A549 (cell line): ENCODE results near the gene RAD9A. TPM values are rescaled to one million over a fixed set of nuclear protein-coding genes. Genes with fewer than 3 reads are reported as not detected.

Experiments
- ATAC-seq, 2 experiments: fragments of 200-7000 bp in 1 of 2; fragments of >200 bp in 1 of 2; cut with Nextera tagmentation in 1 of 2; cut with Tn5 transposase in 1 of 2; 3 replicates each; pipeline versions ENCODE4 v1.8.0 to v1.9.1; 2018 to 2020; ENCODE audit warnings: mild to moderate bottlenecking in 1 of 2, moderate library complexity in 1 of 2
- CTCF ChIA-PET: fragments of 300-600 bp; sonication (Branson Sonifier 250); formaldehyde crosslinking; extraction: SDS; loops from one replicate; lab custom pipeline; 2021; ENCODE audit warnings: antibody characterized with exemption, inconsistent platforms; lab: Yijun Ruan, JAX
- POLR2A ChIA-PET: fragments of 350-600 bp; formaldehyde crosslinking; extraction: SDS; loops from one replicate; lab custom pipeline; 2021; ENCODE audit warnings: antibody characterized with exemption, inconsistent platforms; lab: Yijun Ruan, JAX
- DNase-seq, 2 experiments: peaks; one replicate each; pipeline versions ENCODE4 v3.0.0 to v3.0.0-alpha.2; 2011 to 2016; ENCODE audit warnings: low read depth in 1 of 2, low spot score in 1 of 2
- FAIRE-seq: peaks from 2 replicates; lab custom pipeline; 2011; peaks lifted over from hg19 to GRCh38; lab: Jason Lieb, UNC
- H3K27ac ChIP-seq, 2 experiments: fragments of >200 bp; sonication (Bioruptor Twin); formaldehyde crosslinking; 3 replicates each; pipeline ENCODE4 v1.5.1; 2016 to 2017
- H3K4me1 ChIP-seq: fragments of >200 bp; sonication (Bioruptor Twin); formaldehyde crosslinking; 3 replicates; pipeline ENCODE4 v1.6.1; 2016
- H3K4me2 ChIP-seq: fragments of >200 bp; sonication (Bioruptor Twin); formaldehyde crosslinking; 3 replicates; pipeline ENCODE4 v1.6.1; 2016
- H3K4me3 ChIP-seq: fragments of >200 bp; sonication (Bioruptor Twin); formaldehyde crosslinking; 3 replicates; pipeline ENCODE4 v1.5.1; 2016
- H3K9me3 ChIP-seq: fragments of >200 bp; sonication (Bioruptor Twin); formaldehyde crosslinking; 3 replicates; pipeline ENCODE4 v1.6.1; 2016
- BHLHE40 ChIP-seq: IDR thresholded peaks from 2 replicates; pipeline ENCODE4 v1.6.1; 2012; ENCODE audit warnings: low read depth, low read length, inconsistent platforms
- EHF ChIP-seq: fragments of 250-450 bp; sonication (Bioruptor Pico); IDR thresholded peaks from 2 replicates; pipeline ENCODE4 v1.5.0; 2020; ENCODE audit warnings: mild to moderate bottlenecking
- FOSL2 ChIP-seq, 2 experiments: fragments of 450-650 bp in 1 of 2; fragments of >200 bp in 1 of 2; sonication (Bioruptor Twin) in 1 of 2; formaldehyde crosslinking; IDR thresholded peaks; 2 replicates each; pipeline versions ENCODE4 v1.5.0 to v1.6.1; 2016 to 2020; ENCODE audit warnings: mild to moderate bottlenecking in 1 of 2, moderate library complexity in 1 of 2
- FOXS1 ChIP-seq: fragments of 250-450 bp; sonication (Bioruptor Pico); IDR thresholded peaks from 2 replicates; pipeline ENCODE4 v1.5.0; 2020; ENCODE audit warnings: mild to moderate bottlenecking, moderate library complexity
- HDAC2 ChIP-seq: fragments of 200-600 bp; sonication (generic); IDR thresholded peaks from 2 replicates; pipeline ENCODE4 v1.6.1; 2016
- HEYL ChIP-seq: fragments of 250-450 bp; sonication (Bioruptor Pico); IDR thresholded peaks from 2 replicates; pipeline ENCODE4 v1.8.0; 2021; ENCODE audit warnings: mild to moderate bottlenecking, moderate library complexity
- HOXB5 ChIP-seq: fragments of 250-450 bp; sonication (Bioruptor Pico); IDR thresholded peaks from 2 replicates; pipeline ENCODE4 v1.5.0; 2020; ENCODE audit warnings: mild to moderate bottlenecking, moderate library complexity
- JUN ChIP-seq, 2 experiments: fragments of >200 bp; sonication (Bioruptor Twin); formaldehyde crosslinking; IDR thresholded peaks; 2 replicates in 1 of 2; 3 replicates in 1 of 2; pipeline ENCODE4 v1.6.1; 2016 to 2017
- MAFK ChIP-seq: fragments of 450-650 bp; IDR thresholded peaks from 2 replicates; pipeline ENCODE4 v1.6.1; 2014; ENCODE audit not compliant: partially characterized antibody
- POLR2A ChIP-seq: IDR thresholded peaks from 2 replicates; pipeline ENCODE4 v1.6.1; 2012; ENCODE audit warnings: mild to moderate bottlenecking, low read length
- POLR2AphosphoS2 ChIP-seq: conservative IDR thresholded peaks from 2 replicates; pipeline ENCODE4 v1.6.1; 2012; ENCODE audit warnings: low read length, improper control_type of control experiment, inconsistent platforms
- RFX5 ChIP-seq: fragments of 450-650 bp; IDR thresholded peaks from 2 replicates; pipeline ENCODE4 v1.7.1; 2014; ENCODE audit warnings: antibody characterized with exemption, mild to moderate bottlenecking, moderate library complexity
- ZSCAN20 ChIP-seq: fragments of 250-450 bp; sonication (Bioruptor Pico); IDR thresholded peaks from 2 replicates; pipeline ENCODE4 v1.8.0; 2022; ENCODE audit warnings: mild to moderate bottlenecking, moderate library complexity
- WGBS: methylation state at CpG from one replicate; pipeline ENCODE4 v1.1.6; 2017; ENCODE audit errors: missing lambda C conversion rate; 5-methylcytosine and 5-hydroxymethylcytosine counted together
- polyA plus RNA-seq, 4 experiments: library from polyadenylated mRNA; depleted of rRNA in 3 of 4; stranded (reverse); fragments of >200 nt; fragmentation: RNase III in 1 of 4; extraction: RNeasy Plus Mini Kit Qiagen cat#74134 plus additional on column Dnase treatment in 1 of 4; gene quantifications; 2 replicates in 3 of 4; 3 replicates in 1 of 4; pipeline ENCODE4 v1.2.3, GENCODE V29; 2011 to 2017
- TF ChIP-seq, protein P1 (sequence below): fragments of 200-600 bp; sonication (generic); IDR thresholded peaks from 2 replicates; pipeline ENCODE4 v1.6.1; 2016; ENCODE audit warnings: antibody characterized with exemption, mild to moderate bottlenecking, moderate library complexity
- TF ChIP-seq, protein P2 (sequence below): fragments of >200 bp; sonication (Bioruptor Twin); formaldehyde crosslinking; IDR thresholded peaks from 3 replicates; pipeline ENCODE4 v1.5.1; 2016

RAD9A gene
- polyA plus RNA-seq, 2 of the 4 experiments (the other 2 are of a cell fraction), result 19.0 to 43.7 TPM

DNA sequence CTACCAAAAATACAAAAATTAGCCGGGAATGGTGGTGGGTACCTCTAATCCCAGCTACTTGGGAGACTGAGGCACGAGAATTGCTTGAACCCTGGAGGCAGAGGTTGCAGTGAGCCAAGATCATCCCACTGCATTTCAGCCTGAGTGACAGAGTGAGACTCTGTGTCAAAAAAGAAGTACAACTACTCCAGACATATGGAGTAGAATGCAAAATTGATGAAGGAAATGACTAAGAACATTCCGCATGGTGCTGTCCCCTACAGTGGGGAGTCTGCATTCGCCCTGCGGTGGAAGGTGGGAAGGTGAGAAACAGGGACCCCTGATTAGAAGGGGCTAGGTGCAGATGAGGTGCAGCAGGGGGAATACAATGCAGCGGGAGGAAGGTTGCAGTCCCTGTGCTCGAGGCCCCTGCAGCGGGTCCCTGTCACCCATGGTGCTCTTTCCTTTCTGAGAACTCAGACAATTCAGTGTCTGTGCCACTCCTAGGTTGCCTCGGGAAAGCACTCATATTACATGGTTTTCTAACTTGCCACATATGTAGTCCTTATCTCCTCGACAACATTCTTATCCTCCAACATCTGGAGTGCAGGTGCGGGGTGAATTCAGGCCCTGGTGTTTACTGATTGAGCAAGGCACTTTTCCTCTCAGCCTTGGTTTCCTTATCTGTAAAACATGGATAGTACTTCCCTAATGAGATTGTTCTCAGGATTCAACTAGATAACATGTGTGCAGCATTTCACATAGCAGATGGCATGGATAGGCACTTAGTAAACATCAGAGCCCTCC is 43.6 kb upstream of the RAD9A start:
- DNase-seq (peak in 1 of 2 experiments; percentile 16), FAIRE-seq (no peak), ATAC-seq (no peak)
- Histone ChIP-seq H3K27ac (peak overlapping the region; percentile 65 to 67; a peak in 5 of 6 replicates), H3K4me3 (no peak overlapping the region), H3K4me2 (0 out of 3 replicates have a peak overlapping the region, but pooled peaks have one; percentile 8)
- CTCF ChIA-PET, result interaction anchor here (0.7 to 20.0 kb wide), 9 partner anchors 8 to 86 kb away, joined by 3 to 1913 read pairs (median 14); partner anchors contain the start of genes CLCF1, PPP1CA, RAD9A and TBC1D10C
- 76% methylated on average over 11 of the region's 11 CpGs for WGBS
- peak; percentile 28; the same call in 1 of the 2 replicates for TF ChIP-seq POLR2AphosphoS2
- TF ChIP-seq EHF (CRISPR knock-in tag), result no peak
- TF ChIP-seq, all 56 proteins: peak for 1
- POLR2A ChIA-PET, result interaction anchor here (0.7 to 1.6 kb wide), 3 partner anchors 26 to 80 kb away, joined by 3 to 10 read pairs (median 3); partner anchors contain the start of genes CLCF1 and RPS6KB2
- H3K4me1 ChIP-seq, result peaks cover 76% of the 10 kb centered on the region
- no peaks in the 10 kb centered on the region for H3K9me3 ChIP-seq

DNA sequence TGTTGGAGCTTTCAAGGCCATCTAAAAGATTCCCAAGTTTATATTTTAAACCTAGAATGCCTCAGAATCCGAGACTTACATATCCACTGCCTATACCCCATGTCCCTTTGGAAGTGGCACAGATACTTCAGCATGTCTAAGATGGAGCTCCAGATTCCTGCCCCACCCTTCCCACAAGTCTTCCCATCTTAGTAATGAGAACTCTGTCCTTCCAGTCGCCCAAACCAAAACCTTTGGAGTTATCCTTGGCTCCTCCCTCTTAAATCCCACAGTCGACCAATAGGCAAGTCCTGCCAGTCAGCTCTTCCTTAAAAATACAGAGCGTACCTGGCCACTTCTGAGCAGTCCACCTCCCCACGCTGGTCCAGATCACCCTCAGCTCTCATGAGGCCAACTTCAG is 42.8 kb upstream of the RAD9A start:
- DNase-seq (peak in 1 of 2 experiments; percentile 41), ATAC-seq (no peak), FAIRE-seq (no peak)
- H3K4me2 ChIP-seq, result 0 out of 3 replicates have a peak overlapping the region, but pooled peaks have one; percentile 8
- no peaks in the 10 kb centered on the region for H3K9me3 ChIP-seq
- H3K4me3 ChIP-seq, result no peak overlapping the region
- H3K4me1 ChIP-seq, result peaks cover 78% of the 10 kb centered on the region
- H3K27ac ChIP-seq, result peak overlapping the region; percentile 30 to 67; a peak in 5 of 6 replicates
- POLR2A ChIA-PET, result interaction anchor here (0.8 to 1.6 kb wide), 3 partner anchors 25 to 79 kb away, joined by 3 to 10 read pairs (median 3); partner anchors contain the start of genes CLCF1, RAD9A and RPS6KB2
- TF ChIP-seq MAFK, result no peak
- TF ChIP-seq HOXB5 (CRISPR knock-in tag), result no peak
- no peak for TF ChIP-seq EHF (CRISPR knock-in tag)
- TF ChIP-seq, protein P1, sequence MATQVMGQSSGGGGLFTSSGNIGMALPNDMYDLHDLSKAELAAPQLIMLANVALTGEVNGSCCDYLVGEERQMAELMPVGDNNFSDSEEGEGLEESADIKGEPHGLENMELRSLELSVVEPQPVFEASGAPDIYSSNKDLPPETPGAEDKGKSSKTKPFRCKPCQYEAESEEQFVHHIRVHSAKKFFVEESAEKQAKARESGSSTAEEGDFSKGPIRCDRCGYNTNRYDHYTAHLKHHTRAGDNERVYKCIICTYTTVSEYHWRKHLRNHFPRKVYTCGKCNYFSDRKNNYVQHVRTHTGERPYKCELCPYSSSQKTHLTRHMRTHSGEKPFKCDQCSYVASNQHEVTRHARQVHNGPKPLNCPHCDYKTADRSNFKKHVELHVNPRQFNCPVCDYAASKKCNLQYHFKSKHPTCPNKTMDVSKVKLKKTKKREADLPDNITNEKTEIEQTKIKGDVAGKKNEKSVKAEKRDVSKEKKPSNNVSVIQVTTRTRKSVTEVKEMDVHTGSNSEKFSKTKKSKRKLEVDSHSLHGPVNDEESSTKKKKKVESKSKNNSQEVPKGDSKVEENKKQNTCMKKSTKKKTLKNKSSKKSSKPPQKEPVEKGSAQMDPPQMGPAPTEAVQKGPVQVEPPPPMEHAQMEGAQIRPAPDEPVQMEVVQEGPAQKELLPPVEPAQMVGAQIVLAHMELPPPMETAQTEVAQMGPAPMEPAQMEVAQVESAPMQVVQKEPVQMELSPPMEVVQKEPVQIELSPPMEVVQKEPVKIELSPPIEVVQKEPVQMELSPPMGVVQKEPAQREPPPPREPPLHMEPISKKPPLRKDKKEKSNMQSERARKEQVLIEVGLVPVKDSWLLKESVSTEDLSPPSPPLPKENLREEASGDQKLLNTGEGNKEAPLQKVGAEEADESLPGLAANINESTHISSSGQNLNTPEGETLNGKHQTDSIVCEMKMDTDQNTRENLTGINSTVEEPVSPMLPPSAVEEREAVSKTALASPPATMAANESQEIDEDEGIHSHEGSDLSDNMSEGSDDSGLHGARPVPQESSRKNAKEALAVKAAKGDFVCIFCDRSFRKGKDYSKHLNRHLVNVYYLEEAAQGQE, result no peak
- TF ChIP-seq, protein P2, sequence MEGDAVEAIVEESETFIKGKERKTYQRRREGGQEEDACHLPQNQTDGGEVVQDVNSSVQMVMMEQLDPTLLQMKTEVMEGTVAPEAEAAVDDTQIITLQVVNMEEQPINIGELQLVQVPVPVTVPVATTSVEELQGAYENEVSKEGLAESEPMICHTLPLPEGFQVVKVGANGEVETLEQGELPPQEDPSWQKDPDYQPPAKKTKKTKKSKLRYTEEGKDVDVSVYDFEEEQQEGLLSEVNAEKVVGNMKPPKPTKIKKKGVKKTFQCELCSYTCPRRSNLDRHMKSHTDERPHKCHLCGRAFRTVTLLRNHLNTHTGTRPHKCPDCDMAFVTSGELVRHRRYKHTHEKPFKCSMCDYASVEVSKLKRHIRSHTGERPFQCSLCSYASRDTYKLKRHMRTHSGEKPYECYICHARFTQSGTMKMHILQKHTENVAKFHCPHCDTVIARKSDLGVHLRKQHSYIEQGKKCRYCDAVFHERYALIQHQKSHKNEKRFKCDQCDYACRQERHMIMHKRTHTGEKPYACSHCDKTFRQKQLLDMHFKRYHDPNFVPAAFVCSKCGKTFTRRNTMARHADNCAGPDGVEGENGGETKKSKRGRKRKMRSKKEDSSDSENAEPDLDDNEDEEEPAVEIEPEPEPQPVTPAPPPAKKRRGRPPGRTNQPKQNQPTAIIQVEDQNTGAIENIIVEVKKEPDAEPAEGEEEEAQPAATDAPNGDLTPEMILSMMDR, result no peak
- TF ChIP-seq HEYL (CRISPR knock-in tag), result no peak
- no peak for TF ChIP-seq HDAC2
- TF ChIP-seq POLR2A, result no peak
- TF ChIP-seq BHLHE40, result no peak
- no peak for TF ChIP-seq FOSL2 (IDR thresholded peaks at IDR 0.05)
- no peak for TF ChIP-seq FOSL2 (CRISPR knock-in tag; IDR thresholded peaks at IDR 0.05)
- 66% methylated on average over 5 of the region's 5 CpGs for WGBS
- CTCF ChIA-PET, result interaction anchor here (0.5 to 20.0 kb wide), 6 partner anchors 10 to 307 kb away, joined by 3 to 1913 read pairs (median 4); partner anchors contain the start of genes CLCF1, PPP1CA, RAD9A and TBC1D10C

DNA sequence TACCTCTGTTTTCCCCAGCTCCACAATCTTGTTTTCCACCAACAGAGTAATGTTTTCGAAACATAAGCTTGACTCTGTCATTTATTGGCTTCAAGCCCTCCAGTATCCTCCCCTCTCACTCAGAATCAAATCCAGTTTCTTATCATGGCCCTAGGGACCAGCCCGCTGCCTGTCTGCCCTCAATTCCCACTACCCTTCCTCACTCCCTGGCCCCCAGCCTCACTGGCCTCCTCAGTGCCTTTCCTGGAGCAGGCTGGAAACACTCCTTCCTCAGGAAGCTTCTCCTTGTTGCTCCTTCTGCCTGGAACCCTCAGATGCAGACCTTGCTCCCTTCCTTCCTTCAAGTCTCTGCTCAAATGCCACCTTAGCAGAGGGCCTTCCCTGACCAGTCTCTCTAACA is 42.3 kb upstream of the RAD9A start:
- ChIA-PET CTCF (interaction anchor here (0.5 to 20.0 kb wide), 8 partner anchors 10 to 307 kb away, joined by 3 to 1913 read pairs (median 4); partner anchors contain the start of genes CLCF1, PPP1CA, RAD9A and TBC1D10C), POLR2A (interaction anchor here (0.8 to 1.6 kb wide), 3 partner anchors 25 to 79 kb away, joined by 3 to 10 read pairs (median 3); partner anchors contain the start of genes CLCF1, RAD9A and RPS6KB2)
- DNase-seq, result no peak
- peak overlapping the region in 1 of 2 experiments; percentile 67; a peak in 3 of 6 replicates for H3K27ac ChIP-seq
- no peak for TF ChIP-seq RFX5
- TF ChIP-seq JUN (IDR thresholded peaks at IDR 0.05), result peak in 1 of 2 experiments; percentile 26; a peak in 2 of 5 replicates
- TF ChIP-seq ZSCAN20 (CRISPR knock-in tag), result no peak
- TF ChIP-seq FOXS1 (CRISPR knock-in tag), result no peak
- TF ChIP-seq, all 56 proteins: peak for 1
- 96% methylated on average over 2 of the region's 2 CpGs for WGBS
- Histone ChIP-seq H3K4me1 (peaks cover 83% of the 10 kb centered on the region), H3K4me3 (no peak overlapping the region), H3K9me3 (no peaks in the 10 kb centered on the region), H3K4me2 (peak overlapping the region; percentile 8; the same call in 1 of the 3 replicates)
- no peak for FAIRE-seq
- ATAC-seq, result no peak
